Effector memory CD4-positive, alpha-beta T cell (primary cell): ENCODE measurements around the gene AFF2.
"Not testable (repeated sequence)": the region's sequence is repeated elsewhere in the genome, so short reads cannot be mapped to it uniquely, and the experiment has no call there.

Source experiments
- DNase-seq, 3 donors: peaks; one replicate each; pipeline ENCODE4 v3.0.0-alpha.2; 2020
- H3K27ac ChIP-seq: 2 replicates; pipeline ENCODE4 v1.7.0; 2013; ENCODE audit warnings: mild to moderate bottlenecking, low read length, moderate library complexity; ENCODE audit not compliant: insufficient read depth, poor library complexity, severe bottlenecking
- H3K27me3 ChIP-seq: replicated peaks from 2 replicates; pipeline ENCODE4 v1.7.0; 2013; ENCODE audit warnings: mild to moderate bottlenecking, low read length; ENCODE audit not compliant: insufficient read depth, control insufficient read depth, poor library complexity, severe bottlenecking
- H3K36me3 ChIP-seq: 2 replicates; pipeline ENCODE4 v1.7.0; 2013; ENCODE audit warnings: mild to moderate bottlenecking, low read length, moderate library complexity; ENCODE audit not compliant: control insufficient read depth, insufficient read depth
- H3K4me1 ChIP-seq: 2 replicates; pipeline ENCODE4 v1.7.0; 2013; ENCODE audit warnings: low read length, mild to moderate bottlenecking; ENCODE audit not compliant: control insufficient read depth, insufficient read depth, poor library complexity, severe bottlenecking
- H3K4me3 ChIP-seq: 2 replicates; pipeline ENCODE4 v1.7.0; 2013; ENCODE audit warnings: low read length, low read depth, mild to moderate bottlenecking; ENCODE audit not compliant: insufficient read depth, poor library complexity, severe bottlenecking
- H3K9me3 ChIP-seq: 2 replicates; pipeline ENCODE4 v1.7.0; 2013; ENCODE audit warnings: mild to moderate bottlenecking, low read length, moderate library complexity; ENCODE audit not compliant: control insufficient read depth

Gene AFF2

GRCh38 chrX:148661035-148661434 is 160.6 kb downstream of the AFF2 start:
- Histone ChIP-seq H3K4me3 (no peak overlapping the region), H3K4me1 (no peaks in the 10 kb centered on the region), H3K9me3 (no peaks in the 10 kb centered on the region), H3K36me3 (no peaks in the 10 kb centered on the region), H3K27me3 (no peaks in the 10 kb centered on the region), H3K27ac (no peak overlapping the region)
- no peak for DNase-seq

GRCh38 chrX:148662014-148662413 is 161.6 kb downstream of the AFF2 start:
- Histone ChIP-seq H3K36me3 (no peaks in the 10 kb centered on the region), H3K4me1 (no peaks in the 10 kb centered on the region), H3K27ac (no peak overlapping the region), H3K4me3 (no peak overlapping the region), H3K9me3 (no peaks in the 10 kb centered on the region), H3K27me3 (no peaks in the 10 kb centered on the region)
- DNase-seq, result no peak

GRCh38 chrX:148664171-148664570 is 163.8 kb downstream of the AFF2 start:
- Histone ChIP-seq H3K4me1 (no peaks in the 10 kb centered on the region), H3K4me3 (no peak overlapping the region), H3K36me3 (no peaks in the 10 kb centered on the region), H3K27me3 (no peaks in the 10 kb centered on the region), H3K9me3 (no peaks in the 10 kb centered on the region), H3K27ac (no peak overlapping the region)
- DNase-seq, result no peak

- no peaks in the 10 kb centered on the region for H3K36me3 ChIP-seq
- DNase-seq, result no peak
Observed at GRCh38 chrX:148664995-148665394, 164.6 kb downstream of the AFF2 start.

GRCh38 chrX:148669175-148669574 is 168.8 kb downstream of the AFF2 start:
- H3K36me3 ChIP-seq, H3K27me3 ChIP-seq, DNase-seq, H3K4me3 ChIP-seq, H3K27ac ChIP-seq, H3K4me1 ChIP-seq, H3K9me3 ChIP-seq: not testable (repeated sequence)

More at GRCh38 chrX:148664995-148665394, 164.6 kb downstream of the AFF2 start:
- no peak overlapping the region for H3K4me3 ChIP-seq
- H3K4me1 ChIP-seq, result no peaks in the 10 kb centered on the region
- no peak overlapping the region for H3K27ac ChIP-seq
- H3K9me3 ChIP-seq, result no peaks in the 10 kb centered on the region
- H3K27me3 ChIP-seq, result no peaks in the 10 kb centered on the region

- DNase-seq, result no peak
- Histone ChIP-seq H3K4me1 (no peaks in the 10 kb centered on the region), H3K36me3 (no peaks in the 10 kb centered on the region), H3K4me3 (no peak overlapping the region), H3K27ac (no peak overlapping the region), H3K27me3 (no peaks in the 10 kb centered on the region), H3K9me3 (no peaks in the 10 kb centered on the region)
Observed at GRCh38 chrX:148670277-148670676, 169.9 kb downstream of the AFF2 start.

GRCh38 chrX:148672517-148672916 is 172.1 kb downstream of the AFF2 start:
- no peak overlapping the region for H3K4me3 ChIP-seq
- H3K27ac ChIP-seq, result no peak overlapping the region
- H3K9me3 ChIP-seq, result no peaks in the 10 kb centered on the region
- H3K4me1 ChIP-seq, result no peaks in the 10 kb centered on the region
- H3K36me3 ChIP-seq, result no peaks in the 10 kb centered on the region
- DNase-seq, result no peak
- no peaks in the 10 kb centered on the region for H3K27me3 ChIP-seq

- Histone ChIP-seq H3K4me3 (no peak overlapping the region), H3K4me1 (no peaks in the 10 kb centered on the region), H3K27ac (no peak overlapping the region), H3K9me3 (no peaks in the 10 kb centered on the region), H3K27me3 (no peaks in the 10 kb centered on the region), H3K36me3 (no peaks in the 10 kb centered on the region)
- no peak for DNase-seq
Observed at GRCh38 chrX:148681605-148682004, 181.2 kb downstream of the AFF2 start.

- Histone ChIP-seq H3K27me3 (no peaks in the 10 kb centered on the region), H3K4me3 (no peak overlapping the region)
Observed at GRCh38 chrX:148682206-148682605, 181.8 kb downstream of the AFF2 start.

GRCh38 chrX:148691456-148691855 is 191.0 kb downstream of the AFF2 start:
- no peak overlapping the region for H3K27ac ChIP-seq
- H3K36me3 ChIP-seq, result no peaks in the 10 kb centered on the region
- H3K4me3 ChIP-seq, result no peak overlapping the region
- DNase-seq, result no peak
- H3K9me3 ChIP-seq, result no peaks in the 10 kb centered on the region
- H3K4me1 ChIP-seq, result no peaks in the 10 kb centered on the region
- H3K27me3 ChIP-seq, result no peaks in the 10 kb centered on the region

More at GRCh38 chrX:148682206-148682605, 181.8 kb downstream of the AFF2 start:
- Histone ChIP-seq H3K27ac (no peak overlapping the region), H3K36me3 (no peaks in the 10 kb centered on the region), H3K9me3 (no peaks in the 10 kb centered on the region), H3K4me1 (no peaks in the 10 kb centered on the region)
- no peak for DNase-seq

- H3K36me3 ChIP-seq, result no peaks in the 10 kb centered on the region
- H3K27ac ChIP-seq, result no peak overlapping the region
- H3K4me1 ChIP-seq, result no peaks in the 10 kb centered on the region
- no peaks in the 10 kb centered on the region for H3K9me3 ChIP-seq
- H3K27me3 ChIP-seq, result no peaks in the 10 kb centered on the region
- no peak overlapping the region for H3K4me3 ChIP-seq
- no peak for DNase-seq
Observed at GRCh38 chrX:148695255-148695654, 194.8 kb downstream of the AFF2 start.
